Activated CD4-positive, alpha-beta T cell treated with anti-CD3 and anti-CD28 coated beads, Interleukin-2, amount 10 ng/mL, durations not matched to agents 7 days and 5 days (primary cell): ENCODE measurements around the gene AP2M1. TPM values are rescaled to one million over a fixed set of nuclear protein-coding genes. Genes with fewer than 3 reads are reported as not detected.

ENCODE experiments used
- CTCF ChIA-PET: fragments of 350-600 bp; sonication (Branson Sonifier 250); formaldehyde crosslinking; loops from one replicate; lab custom pipeline; 2021; ENCODE audit warnings: antibody characterized with exemption; lab: Charles Lee
- POLR2A ChIA-PET: fragments of 350-600 bp; sonication (Branson Sonifier 250); formaldehyde crosslinking; loops from one replicate; lab custom pipeline; 2021; ENCODE audit warnings: antibody characterized with exemption; lab: Charles Lee
- DNase-seq: peaks from one replicate; pipeline ENCODE4 v3.0.0-alpha.2; 2020
- H3K27ac Mint-ChIP-seq: one replicate; pipeline ENCODE4 v1.8.0; 2021; ENCODE audit warnings: mild to moderate bottlenecking, moderate library complexity, mixed read lengths
- H3K27me3 Mint-ChIP-seq: one replicate; pipeline ENCODE4 v1.8.0; 2021; ENCODE audit warnings: mixed read lengths
- H3K36me3 Mint-ChIP-seq: one replicate; pipeline ENCODE4 v1.8.0; 2021; ENCODE audit warnings: low read depth, mixed read lengths
- H3K4me1 Mint-ChIP-seq: one replicate; pipeline ENCODE4 v1.8.0; 2021; ENCODE audit warnings: mixed read lengths
- H3K4me3 Mint-ChIP-seq: one replicate; pipeline ENCODE4 v1.8.0; 2021; ENCODE audit warnings: mild to moderate bottlenecking, moderate library complexity, mixed read lengths
- H3K9me3 Mint-ChIP-seq: one replicate; pipeline ENCODE4 v1.8.0; 2021; ENCODE audit warnings: mixed read lengths
- total RNA-seq, 2 experiments: library from RNA; stranded (reverse); gene quantifications; one replicate each; pipeline ENCODE4 v1.2.3, GENCODE V29; 2021

Gene AP2M1
- total RNA-seq, result 100 to 1,000 TPM; 222 to 223 TPM

- DNase-seq, result peak; percentile 98
- Mint-ChIP-seq H3K36me3 (peaks cover 30% of the 10 kb centered on the region), H3K4me3 (peak within 1 kb of the TSS; percentile 91), H3K27me3 (no peaks in the 10 kb centered on the region), H3K27ac (peak within 1 kb of the TSS; percentile 88), H3K4me1 (peaks cover 39% of the 10 kb centered on the region), H3K9me3 (no peaks in the 10 kb centered on the region)
- CTCF ChIA-PET, result interaction anchor here (0.6 to 3.6 kb wide), 3 partner anchors 9 to 583 kb away, joined by 3 to 22 read pairs (median 5); partner anchors contain the start of gene ABCF3
- POLR2A ChIA-PET, result interaction anchor here (0.6 kb wide), 1 partner anchor 11 kb away, joined by 3 read pairs; the partner anchor contains the start of gene ABCF3
Observed at GRCh38 chr3:184174646-184175492, at the start of gene AP2M1. AP2M1 (plus strand) TSS chr3:184174855; CDS start chr3:184176994, 2,139 bp downstream.

- Mint-ChIP-seq H3K27me3 (no peaks in the 10 kb centered on the region), H3K4me3 (no peak overlapping the region), H3K4me1 (no peaks in the 10 kb centered on the region), H3K9me3 (no peaks in the 10 kb centered on the region), H3K36me3 (no peaks in the 10 kb centered on the region), H3K27ac (no peak overlapping the region)
- POLR2A ChIA-PET, result no interaction called here
- CTCF ChIA-PET, result interaction anchor here (0.7 kb wide), 1 partner anchor 43 kb away, joined by 4 read pairs; no protein-coding TSS in a partner anchor
- DNase-seq, result no peak
Observed at GRCh38 chr3:184126006-184126405, 48.6 kb upstream of the AP2M1 start.

GRCh38 chr3:184129012-184129411, 45.6 kb upstream of the AP2M1 start:
- CTCF ChIA-PET, result interaction anchor here (1.0 kb wide), 2 partner anchors 13 to 52 kb away, joined by 3 read pairs; no protein-coding TSS in a partner anchor
- Mint-ChIP-seq H3K4me1 (peaks cover 7% of the 10 kb centered on the region), H3K27me3 (no peaks in the 10 kb centered on the region), H3K36me3 (no peaks in the 10 kb centered on the region), H3K9me3 (no peaks in the 10 kb centered on the region), H3K4me3 (no peak overlapping the region), H3K27ac (no peak overlapping the region)
- DNase-seq, result peak; percentile 12
- POLR2A ChIA-PET, result no interaction called here

- H3K4me3 Mint-ChIP-seq, result no peak overlapping the region
- H3K36me3 Mint-ChIP-seq, result peaks cover 6% of the 10 kb centered on the region
- H3K9me3 Mint-ChIP-seq, result no peaks in the 10 kb centered on the region
- no peak for DNase-seq
- no peaks in the 10 kb centered on the region for H3K27me3 Mint-ChIP-seq
- no peak overlapping the region for H3K27ac Mint-ChIP-seq
- CTCF ChIA-PET, result interaction anchor here (0.7 to 1.6 kb wide), 3 partner anchors 12 to 115 kb away, joined by 3 to 4 read pairs (median 3); no protein-coding TSS in a partner anchor
- POLR2A ChIA-PET, result no interaction called here
- H3K4me1 Mint-ChIP-seq, result peaks cover 33% of the 10 kb centered on the region
Observed at GRCh38 chr3:184132945-184133344, 41.7 kb upstream of the AP2M1 start.

- H3K27me3 Mint-ChIP-seq, result no peaks in the 10 kb centered on the region
- ChIA-PET POLR2A (no interaction called here), CTCF (interaction anchor here (0.9 to 1.6 kb wide), 3 partner anchors 11 to 574 kb away, joined by 3 to 4 read pairs (median 3); partner anchors contain the start of gene ABCC5)
- H3K4me1 Mint-ChIP-seq, result peaks cover 34% of the 10 kb centered on the region
- peaks cover 8% of the 10 kb centered on the region for H3K36me3 Mint-ChIP-seq
- peak overlapping the region; percentile 96 for H3K27ac Mint-ChIP-seq
- H3K4me3 Mint-ChIP-seq, result peak overlapping the region; percentile 98
- peak; percentile 39 for DNase-seq
- H3K9me3 Mint-ChIP-seq, result no peaks in the 10 kb centered on the region
Observed at GRCh38 chr3:184133840-184134745, 40.6 kb upstream of the AP2M1 start.

- H3K9me3 Mint-ChIP-seq, result no peaks in the 10 kb centered on the region
Observed at GRCh38 chr3:184134746-184135148, 39.9 kb upstream of the AP2M1 start.

GRCh38 chr3:184135149-184135910, 39.3 kb upstream of the AP2M1 start, which contains the start of gene EIF2B5:
EIF2B5 (plus strand) TSS chr3:184135358; CDS start chr3:184135386, 28 bp downstream.
- ChIA-PET CTCF (interaction anchor here (0.5 to 0.9 kb wide), 5 partner anchors 16 to 1214 kb away, joined by 3 to 4 read pairs (median 3); partner anchors contain the start of gene ABCC5), POLR2A (interaction anchor here (0.6 kb wide), 1 partner anchor 49 kb away, joined by 5 read pairs; no protein-coding TSS in a partner anchor)
- no peaks in the 10 kb centered on the region for H3K9me3 Mint-ChIP-seq
- H3K27me3 Mint-ChIP-seq, result no peaks in the 10 kb centered on the region
- H3K4me1 Mint-ChIP-seq, result peaks cover 34% of the 10 kb centered on the region
- H3K27ac Mint-ChIP-seq, result peak within 1 kb of the TSS; percentile 96
- DNase-seq, result peak; percentile 91
- peaks cover 13% of the 10 kb centered on the region for H3K36me3 Mint-ChIP-seq
- peak within 1 kb of the TSS; percentile 98 for H3K4me3 Mint-ChIP-seq

More at GRCh38 chr3:184134746-184135148, 39.9 kb upstream of the AP2M1 start:
- H3K27ac Mint-ChIP-seq, result peak overlapping the region; percentile 96
- CTCF ChIA-PET, result interaction anchor here (0.9 to 1.0 kb wide), 3 partner anchors 50 to 573 kb away, joined by 3 read pairs; partner anchors contain the start of gene ABCC5
- DNase-seq, result no peak
- H3K4me3 Mint-ChIP-seq, result peak overlapping the region; percentile 98
- POLR2A ChIA-PET, result interaction anchor here (0.6 kb wide), 1 partner anchor 48 kb away, joined by 5 read pairs; no protein-coding TSS in a partner anchor
- H3K27me3 Mint-ChIP-seq, result no peaks in the 10 kb centered on the region
- peaks cover 34% of the 10 kb centered on the region for H3K4me1 Mint-ChIP-seq
- peaks cover 8% of the 10 kb centered on the region for H3K36me3 Mint-ChIP-seq

- Mint-ChIP-seq H3K36me3 (peaks cover 16% of the 10 kb centered on the region), H3K27ac (peak overlapping the region; percentile 96), H3K4me3 (peak overlapping the region; percentile 98), H3K27me3 (no peaks in the 10 kb centered on the region), H3K4me1 (peaks cover 34% of the 10 kb centered on the region), H3K9me3 (no peaks in the 10 kb centered on the region)
- ChIA-PET CTCF (interaction anchor here (0.5 to 1.4 kb wide), 4 partner anchors 9 to 1213 kb away, joined by 3 to 4 read pairs (median 4); no protein-coding TSS in a partner anchor), POLR2A (no interaction called here)
- no peak for DNase-seq
Observed at GRCh38 chr3:184135911-184136260, 38.8 kb upstream of the AP2M1 start.

GRCh38 chr3:184140436-184140835, 34.2 kb upstream of the AP2M1 start:
- Mint-ChIP-seq H3K27me3 (no peaks in the 10 kb centered on the region), H3K4me3 (no peak overlapping the region), H3K9me3 (no peaks in the 10 kb centered on the region), H3K27ac (no peak overlapping the region), H3K4me1 (peaks cover 22% of the 10 kb centered on the region), H3K36me3 (peaks cover 46% of the 10 kb centered on the region)
- POLR2A ChIA-PET, result no interaction called here
- no peak for DNase-seq
- CTCF ChIA-PET, result no interaction called here

GRCh38 chr3:184142199-184142598, 32.5 kb upstream of the AP2M1 start:
- H3K4me1 Mint-ChIP-seq, result peaks cover 7% of the 10 kb centered on the region
- ChIA-PET POLR2A (no interaction called here), CTCF (interaction anchor here (0.5 kb wide), 1 partner anchor 56 kb away, joined by 4 read pairs; no protein-coding TSS in a partner anchor)
- no peak overlapping the region for H3K27ac Mint-ChIP-seq
- no peaks in the 10 kb centered on the region for H3K9me3 Mint-ChIP-seq
- no peak overlapping the region for H3K4me3 Mint-ChIP-seq
- H3K27me3 Mint-ChIP-seq, result no peaks in the 10 kb centered on the region
- no peak for DNase-seq
- peaks cover 49% of the 10 kb centered on the region for H3K36me3 Mint-ChIP-seq

- ChIA-PET POLR2A (no interaction called here), CTCF (interaction anchor here (1.2 kb wide), 1 partner anchor 13 kb away, joined by 3 read pairs; no protein-coding TSS in a partner anchor)
- Mint-ChIP-seq H3K27me3 (no peaks in the 10 kb centered on the region), H3K4me3 (no peak overlapping the region), H3K36me3 (peaks cover 42% of the 10 kb centered on the region), H3K4me1 (no peaks in the 10 kb centered on the region), H3K9me3 (no peaks in the 10 kb centered on the region), H3K27ac (no peak overlapping the region)
- no peak for DNase-seq
Observed at GRCh38 chr3:184143327-184143726, 31.3 kb upstream of the AP2M1 start.
